Osteocyte (in vitro differentiated cells): Measurements from ENCODE around the gene ARVCF. TPM values are rescaled to one million over a fixed set of nuclear protein-coding genes. Genes with fewer than 3 reads are reported as not detected.

Source experiments
- DNase-seq: peaks from one replicate; pipeline ENCODE4 v3.0.0; 2021; ENCODE audit warnings: mixed read lengths; ENCODE audit not compliant: unreplicated experiment; ENCODE audit errors: extremely low spot score
- H3K27ac Mint-ChIP-seq: one replicate; pipeline ENCODE4 v1.8.0; 2021; ENCODE audit warnings: mild to moderate bottlenecking, mixed read lengths; ENCODE audit not compliant: unreplicated experiment
- H3K27me3 Mint-ChIP-seq: one replicate; pipeline ENCODE4 v1.8.0; 2021; ENCODE audit warnings: mixed read lengths; ENCODE audit not compliant: unreplicated experiment
- H3K36me3 Mint-ChIP-seq: one replicate; pipeline ENCODE4 v1.8.0; 2021; ENCODE audit warnings: mixed read lengths; ENCODE audit not compliant: unreplicated experiment
- H3K4me1 Mint-ChIP-seq: one replicate; pipeline ENCODE4 v1.8.0; 2021; ENCODE audit warnings: mixed read lengths; ENCODE audit not compliant: unreplicated experiment
- H3K4me3 Mint-ChIP-seq: one replicate; pipeline ENCODE4 v1.8.0; 2021; ENCODE audit warnings: mild to moderate bottlenecking, moderate library complexity, mixed read lengths; ENCODE audit not compliant: unreplicated experiment
- H3K9me3 Mint-ChIP-seq: one replicate; pipeline ENCODE4 v1.8.0; 2021; ENCODE audit warnings: mixed read lengths; ENCODE audit not compliant: unreplicated experiment
- total RNA-seq: library from RNA; stranded (reverse); gene quantifications from 2 replicates; pipeline ENCODE4 v1.2.1, GENCODE V29; 2021
- TF ChIP-seq, protein P1 (sequence below): fragments of 200-600 bp; sonication (generic); IDR thresholded peaks from 2 replicates; pipeline ENCODE4 v1.5.0; 2021; ENCODE audit warnings: antibody characterized with exemption, mild to moderate bottlenecking, moderate library complexity

ARVCF gene
- total RNA-seq, 1 donor from 2014 or later: 29.3 TPM

DNA sequence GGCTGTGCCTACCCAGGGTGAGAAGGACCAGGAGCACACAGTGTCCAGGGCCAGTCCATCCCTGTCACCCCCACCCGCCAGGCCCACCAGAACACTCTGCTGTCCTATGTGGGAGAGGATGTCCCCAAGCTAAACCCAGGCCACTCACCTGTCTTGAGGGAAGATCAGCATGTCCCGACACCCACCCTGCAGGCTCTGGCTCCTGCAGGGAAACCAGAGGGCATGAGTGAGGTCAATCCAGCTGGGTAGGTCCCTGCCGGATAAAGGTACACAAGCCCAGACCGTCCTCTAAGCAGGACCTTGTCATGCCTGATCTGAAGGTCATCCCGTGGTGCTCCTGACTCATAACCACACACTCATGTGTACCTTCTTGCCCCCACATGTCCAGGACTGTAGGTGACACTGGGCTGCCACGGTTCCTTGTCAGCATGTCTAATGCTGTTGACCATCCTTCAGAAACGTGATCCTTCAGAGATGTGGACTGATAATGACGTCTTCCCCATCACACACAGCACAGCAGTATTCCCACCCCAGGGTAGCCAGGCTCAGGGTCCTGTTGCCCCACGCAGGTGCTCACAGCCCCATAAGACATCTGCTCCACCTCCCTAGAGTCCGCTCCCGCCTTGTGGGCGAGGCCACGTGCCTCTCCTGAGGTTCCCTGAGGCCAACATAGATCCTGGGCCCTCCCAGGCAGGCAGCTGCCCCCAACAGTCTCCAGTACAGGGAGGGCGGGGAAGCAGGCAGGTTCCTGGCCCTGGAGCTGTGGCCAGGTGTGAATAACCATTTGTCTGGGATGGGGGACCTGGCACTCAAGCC is 6.1 kb downstream of the ARVCF start:
- H3K27me3 Mint-ChIP-seq: peaks cover 6% of the 10 kb centered on the region
- H3K9me3 Mint-ChIP-seq: no peaks in the 10 kb centered on the region
- H3K4me1 Mint-ChIP-seq: peaks cover 12% of the 10 kb centered on the region
- no peak overlapping the region for H3K4me3 Mint-ChIP-seq
- no peak overlapping the region for H3K27ac Mint-ChIP-seq
- no peaks in the 10 kb centered on the region for H3K36me3 Mint-ChIP-seq
- DNase-seq: no peak
- TF ChIP-seq, protein P1, sequence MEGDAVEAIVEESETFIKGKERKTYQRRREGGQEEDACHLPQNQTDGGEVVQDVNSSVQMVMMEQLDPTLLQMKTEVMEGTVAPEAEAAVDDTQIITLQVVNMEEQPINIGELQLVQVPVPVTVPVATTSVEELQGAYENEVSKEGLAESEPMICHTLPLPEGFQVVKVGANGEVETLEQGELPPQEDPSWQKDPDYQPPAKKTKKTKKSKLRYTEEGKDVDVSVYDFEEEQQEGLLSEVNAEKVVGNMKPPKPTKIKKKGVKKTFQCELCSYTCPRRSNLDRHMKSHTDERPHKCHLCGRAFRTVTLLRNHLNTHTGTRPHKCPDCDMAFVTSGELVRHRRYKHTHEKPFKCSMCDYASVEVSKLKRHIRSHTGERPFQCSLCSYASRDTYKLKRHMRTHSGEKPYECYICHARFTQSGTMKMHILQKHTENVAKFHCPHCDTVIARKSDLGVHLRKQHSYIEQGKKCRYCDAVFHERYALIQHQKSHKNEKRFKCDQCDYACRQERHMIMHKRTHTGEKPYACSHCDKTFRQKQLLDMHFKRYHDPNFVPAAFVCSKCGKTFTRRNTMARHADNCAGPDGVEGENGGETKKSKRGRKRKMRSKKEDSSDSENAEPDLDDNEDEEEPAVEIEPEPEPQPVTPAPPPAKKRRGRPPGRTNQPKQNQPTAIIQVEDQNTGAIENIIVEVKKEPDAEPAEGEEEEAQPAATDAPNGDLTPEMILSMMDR: no peak

DNA sequence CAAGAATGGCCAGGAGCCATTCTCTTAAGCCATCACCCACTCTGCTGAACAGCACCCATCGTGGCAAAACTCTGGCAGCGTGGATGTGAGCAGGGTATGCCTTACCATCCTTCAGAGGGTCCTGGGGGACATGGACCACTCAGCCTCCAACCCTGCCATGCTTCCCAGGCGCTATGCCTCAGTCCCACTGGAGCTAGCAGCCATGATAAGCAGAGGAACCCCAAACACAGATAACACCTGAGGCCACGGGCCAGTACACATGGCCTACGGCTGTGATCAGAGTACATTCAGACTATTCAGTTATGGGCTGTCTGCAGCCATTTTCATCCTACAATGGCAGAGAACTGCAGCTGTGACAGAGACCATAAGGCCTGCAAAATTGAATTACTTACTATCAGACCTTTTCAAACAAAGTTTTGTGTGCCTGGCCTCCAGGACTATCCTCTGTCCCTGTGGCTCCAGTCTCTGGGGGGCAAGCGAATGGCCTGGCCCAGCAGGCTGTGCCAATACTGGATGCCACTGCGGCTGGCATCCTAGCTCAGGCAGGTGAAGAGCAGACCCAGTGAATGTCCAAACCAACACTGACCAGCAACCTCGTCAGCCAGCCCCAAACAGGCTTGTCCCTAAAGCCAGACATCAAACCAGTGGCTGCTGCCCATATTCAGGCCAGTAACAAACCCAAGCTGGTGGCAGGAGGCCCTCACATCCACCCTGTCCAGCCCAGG is 6.9 kb downstream of the ARVCF start:
- no peak overlapping the region for H3K4me3 Mint-ChIP-seq
- DNase-seq: no peak
- no peak overlapping the region for H3K27ac Mint-ChIP-seq
- peaks cover under 1% of the 10 kb centered on the region for H3K9me3 Mint-ChIP-seq
- TF ChIP-seq, protein P1: no peak
- no peaks in the 10 kb centered on the region for H3K27me3 Mint-ChIP-seq
- peaks cover 12% of the 10 kb centered on the region for H3K4me1 Mint-ChIP-seq
- no peaks in the 10 kb centered on the region for H3K36me3 Mint-ChIP-seq

DNA sequence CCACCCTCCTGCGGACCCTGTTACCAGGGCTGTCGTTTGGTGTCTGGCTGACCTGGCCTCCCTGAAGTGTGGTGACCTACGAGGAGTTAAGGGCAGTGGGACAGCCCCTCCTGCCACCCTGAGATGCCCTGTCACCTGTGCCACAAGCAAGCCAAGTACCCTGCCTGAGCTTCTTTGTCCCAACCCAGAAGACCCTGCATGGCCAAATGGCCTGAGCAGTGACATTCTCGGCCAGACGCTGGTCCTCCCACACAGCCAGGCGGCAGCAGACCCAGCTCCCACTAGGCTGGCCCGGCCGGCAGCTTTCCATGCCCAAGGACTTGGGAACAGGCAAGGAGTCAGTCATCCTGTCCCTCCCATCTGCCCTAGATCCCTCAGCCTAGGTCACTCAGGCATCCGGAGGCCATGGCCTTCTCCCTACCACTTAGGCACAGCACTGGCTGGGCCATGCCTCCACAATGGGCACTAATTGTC is 7.6 kb downstream of the ARVCF start:
- Mint-ChIP-seq H3K4me1 (peaks cover 12% of the 10 kb centered on the region), H3K27me3 (no peaks in the 10 kb centered on the region), H3K36me3 (no peaks in the 10 kb centered on the region), H3K9me3 (peaks cover 7% of the 10 kb centered on the region), H3K4me3 (no peak overlapping the region), H3K27ac (no peak overlapping the region)
- DNase-seq: no peak
- TF ChIP-seq, protein P1: no peak

DNA sequence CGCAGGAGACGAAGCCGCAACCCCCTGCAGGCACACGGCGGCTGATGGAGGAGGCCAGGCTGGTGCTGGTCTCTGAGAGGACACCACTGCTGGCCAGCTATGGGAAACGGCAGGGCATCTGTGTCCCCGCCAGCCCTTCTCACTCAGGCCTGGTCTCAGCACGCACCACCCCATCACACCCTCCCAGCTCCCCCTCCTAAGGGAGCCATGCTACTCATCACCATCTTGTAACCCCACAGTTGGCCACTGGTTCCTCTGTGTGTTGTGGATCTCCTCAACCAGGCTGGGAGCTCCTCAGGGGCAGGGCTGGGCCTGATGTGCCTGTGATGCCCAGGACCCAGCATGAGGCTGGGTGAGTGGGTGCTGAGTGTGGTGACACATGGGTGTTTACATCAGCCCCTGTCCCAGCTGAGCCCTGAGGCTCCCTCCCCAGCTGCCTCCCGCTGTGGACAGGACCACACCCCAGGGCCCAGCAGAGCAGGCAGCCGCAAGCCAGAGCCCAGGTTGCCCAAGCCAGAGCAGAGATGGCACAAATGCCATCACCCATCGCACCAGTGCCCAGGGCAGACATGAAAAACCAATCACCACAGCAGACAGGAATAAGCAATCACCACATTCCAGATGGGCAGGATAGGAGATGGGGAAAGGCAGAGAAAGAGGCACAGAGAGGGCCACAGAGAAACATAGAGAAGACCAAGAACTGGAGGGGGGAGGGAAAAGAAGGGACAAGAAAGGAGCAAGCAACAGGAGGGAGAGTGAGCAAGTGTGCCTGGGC is 8.2 kb downstream of the ARVCF start:
- TF ChIP-seq, protein P1: no peak
- DNase-seq: no peak
- no peaks in the 10 kb centered on the region for H3K27me3 Mint-ChIP-seq
- H3K9me3 Mint-ChIP-seq: peaks cover 13% of the 10 kb centered on the region
- H3K4me1 Mint-ChIP-seq: peaks cover 12% of the 10 kb centered on the region
- no peak overlapping the region for H3K27ac Mint-ChIP-seq
- H3K36me3 Mint-ChIP-seq: no peaks in the 10 kb centered on the region
- H3K4me3 Mint-ChIP-seq: no peak overlapping the region
